CD4-positive, alpha-beta T cell treated with Interleukin-17A for 4 hours (primary cell): ENCODE measurements around the gene HSDL2.
"Not testable (repeated sequence)": the region's sequence is repeated elsewhere in the genome, so short reads cannot be mapped to it uniquely, and the experiment has no call there.

Experiments used
- DNase-seq: peaks from one replicate; pipeline ENCODE4 v3.0.0-alpha.2; 2020; ENCODE audit warnings: mixed read lengths

Gene HSDL2

GRCh38 chr9:112401175-112401815, 21.4 kb downstream of the HSDL2 start:
- no peak for DNase-seq

GRCh38 chr9:112403614-112404201, 23.8 kb downstream of the HSDL2 start:
- DNase-seq = no peak

- DNase-seq = no peak
These were observed 24.6 kb downstream of the HSDL2 start for GRCh38 chr9:112404508-112404932.

GRCh38 chr9:112408275-112408674, 28.4 kb downstream of the HSDL2 start:
- DNase-seq = no peak

GRCh38 chr9:112408819-112409218, 28.9 kb downstream of the HSDL2 start:
- no peak for DNase-seq

GRCh38 chr9:112409758-112410157, 29.9 kb downstream of the HSDL2 start:
- no peak for DNase-seq

- no peak for DNase-seq
These were observed 31.7 kb downstream of the HSDL2 start for GRCh38 chr9:112411626-112412027.

- DNase-seq = not testable (repeated sequence)
These were observed 33.8 kb downstream of the HSDL2 start for GRCh38 chr9:112413728-112414127.

- DNase-seq = no peak
These were observed 40.3 kb downstream of the HSDL2 start for GRCh38 chr9:112420208-112420607.

GRCh38 chr9:112421771-112422222, 41.9 kb downstream of the HSDL2 start:
- no peak for DNase-seq

GRCh38 chr9:112422417-112423148, 42.7 kb downstream of the HSDL2 start:
- DNase-seq = no peak

GRCh38 chr9:112430006-112430522, 50.2 kb downstream of the HSDL2 start:
- DNase-seq = no peak

- no peak for DNase-seq
These were observed 53.8 kb downstream of the HSDL2 start for GRCh38 chr9:112433499-112434392.

GRCh38 chr9:112434487-112434886, 54.6 kb downstream of the HSDL2 start:
- no peak for DNase-seq

GRCh38 chr9:112437406-112437805, 57.5 kb downstream of the HSDL2 start:
- DNase-seq = no peak

- DNase-seq = no peak
These were observed 59.3 kb downstream of the HSDL2 start for GRCh38 chr9:112439171-112439570.

- no peak for DNase-seq
These were observed 59.9 kb downstream of the HSDL2 start for GRCh38 chr9:112439825-112440224.

- DNase-seq = peak; percentile 36
These were observed 63.3 kb downstream of the HSDL2 start for GRCh38 chr9:112443200-112443599.

GRCh38 chr9:112443636-112444035, 63.7 kb downstream of the HSDL2 start:
- no peak for DNase-seq

- DNase-seq = no peak
These were observed 65.3 kb downstream of the HSDL2 start for GRCh38 chr9:112445196-112445595.

GRCh38 chr9:112446080-112446479, 66.2 kb downstream of the HSDL2 start:
- no peak for DNase-seq

- DNase-seq = no peak
These were observed 66.6 kb downstream of the HSDL2 start for GRCh38 chr9:112446526-112446925.

- DNase-seq = no peak
These were observed 67.4 kb downstream of the HSDL2 start for GRCh38 chr9:112447283-112447761.
